CD14-positive monocyte (primary cell): Measurements from ENCODE around the gene AATK. TPM values are rescaled to one million over a fixed set of nuclear protein-coding genes. Genes with fewer than 3 reads are reported as not detected.

Experiments used
- DNase-seq, 3 donors: peaks; one replicate each; pipeline ENCODE4 v3.0.0-alpha.2; 2011 to 2022
- H2AFZ ChIP-seq: 2 replicates; pipeline ENCODE4 v1.6.0; 2012; ENCODE audit warnings: mild to moderate bottlenecking, low read depth, low read length, inconsistent platforms; ENCODE audit not compliant: insufficient read depth, poor library complexity, severe bottlenecking
- H3K27ac ChIP-seq, 2 donors: 1 replicate in 1 of 2; 2 replicates in 1 of 2; pipeline ENCODE4 v1.5.1; 2012 to 2013; ENCODE audit warnings: low read length in 2 of 2, control low read depth in 1 of 2, inconsistent platforms in 1 of 2, low read depth in 1 of 2, mild to moderate bottlenecking in 1 of 2
- H3K27me3 ChIP-seq, 2 donors: one replicate each; pipeline versions ENCODE4 v1.6.0 to v1.6.1; 2011 to 2013; ENCODE audit warnings: low read length in 2 of 2; ENCODE audit not compliant: control insufficient read depth in 2 of 2, insufficient read depth in 2 of 2
- H3K36me3 ChIP-seq, 2 donors: replicated peaks in 1 of 2; 1 replicate in 1 of 2; 2 replicates in 1 of 2; pipeline versions ENCODE4 v1.5.1 to v1.6.1; 2012 to 2013; ENCODE audit warnings: low read length in 2 of 2, control low read depth in 1 of 2, inconsistent platforms in 1 of 2, mild to moderate bottlenecking in 1 of 2; ENCODE audit not compliant: insufficient read depth in 2 of 2, control insufficient read depth in 1 of 2
- H3K4me1 ChIP-seq, 2 donors: 1 replicate in 1 of 2; 2 replicates in 1 of 2; pipeline versions ENCODE4 v1.5.1 to v1.6.1; 2012 to 2013; ENCODE audit warnings: low read length in 2 of 2, control low read depth in 1 of 2, inconsistent platforms in 1 of 2, mild to moderate bottlenecking in 1 of 2, moderate library complexity in 1 of 2; ENCODE audit not compliant: insufficient read depth in 2 of 2, control insufficient read depth in 1 of 2
- H3K4me2 ChIP-seq: replicated peaks from 2 replicates; pipeline ENCODE3; 2012; ENCODE audit warnings: low read length, moderate library complexity, mild to moderate bottlenecking; ENCODE audit not compliant: poor library complexity, severe bottlenecking; ENCODE audit errors: extremely low read depth
- H3K4me3 ChIP-seq, 3 experiments: fragments of 200-600 bp in 1 of 3; sonication (generic) in 1 of 3; replicated peaks in 1 of 3; 1 replicate in 2 of 3; 2 replicates in 1 of 3; pipeline ENCODE4 v1.5.1; 2011 to 2013; ENCODE audit warnings: low read length in 3 of 3, mild to moderate bottlenecking in 3 of 3, control low read depth in 2 of 3, low read depth in 2 of 3, inconsistent platforms in 1 of 3, moderate library complexity in 1 of 3
- H3K79me2 ChIP-seq: 2 replicates; pipeline ENCODE4 v1.6.0; 2012; ENCODE audit warnings: mild to moderate bottlenecking, control low read depth, inconsistent platforms, low read length, moderate library complexity; ENCODE audit not compliant: insufficient read depth
- H3K9ac ChIP-seq: 2 replicates; pipeline ENCODE4 v1.6.0; 2017; ENCODE audit warnings: low read length, mild to moderate bottlenecking; ENCODE audit not compliant: insufficient read depth, poor library complexity, severe bottlenecking
- H3K9me3 ChIP-seq, 2 donors: replicated peaks in 1 of 2; 1 replicate in 1 of 2; 2 replicates in 1 of 2; pipeline versions ENCODE4 v1.5.1 to v1.6.1; 2012 to 2013; ENCODE audit warnings: low read length in 2 of 2, control low read depth in 1 of 2; ENCODE audit not compliant: control insufficient read depth in 1 of 2, insufficient read depth in 1 of 2
- H4K20me1 ChIP-seq: 2 replicates; pipeline ENCODE4 v1.6.0; 2012; ENCODE audit warnings: mild to moderate bottlenecking, low read length, control low read depth, moderate library complexity; ENCODE audit not compliant: insufficient read depth
- H3K27ac Mint-ChIP-seq, 7 donors: one replicate each; pipeline ENCODE4 v1.8.0; 2020; ENCODE audit warnings: mild to moderate bottlenecking in 7 of 7, mixed read lengths in 7 of 7, moderate library complexity in 6 of 7, inconsistent platforms in 2 of 7
- H3K27me3 Mint-ChIP-seq, 3 donors: one replicate each; pipeline ENCODE4 v1.8.0; 2021 to 2022; ENCODE audit warnings: low read depth in 3 of 3, mild to moderate bottlenecking in 3 of 3, mixed read lengths in 3 of 3, moderate library complexity in 3 of 3, inconsistent platforms in 1 of 3
- H3K36me3 Mint-ChIP-seq, 2 donors: one replicate each; pipeline ENCODE4 v1.8.0; 2020; ENCODE audit warnings: mixed read lengths in 2 of 2, inconsistent platforms in 1 of 2, mild to moderate bottlenecking in 1 of 2
- H3K4me1 Mint-ChIP-seq: one replicate; pipeline ENCODE4 v1.8.0; 2020; ENCODE audit warnings: mild to moderate bottlenecking, mixed read lengths
- H3K4me3 Mint-ChIP-seq, 2 donors: one replicate each; pipeline ENCODE4 v1.8.0; 2020; ENCODE audit warnings: mild to moderate bottlenecking in 2 of 2, mixed read lengths in 2 of 2, moderate library complexity in 1 of 2
- H3K9me3 Mint-ChIP-seq, 7 donors: one replicate each; pipeline ENCODE4 v1.8.0; 2020 to 2022; ENCODE audit warnings: mixed read lengths in 7 of 7, mild to moderate bottlenecking in 6 of 7, moderate library complexity in 6 of 7, inconsistent platforms in 2 of 7
- WGBS: methylation state at CpG from one replicate; pipeline ENCODE4 v1.1.5; 2013; ENCODE audit warnings: missing lambda C conversion rate; ENCODE audit not compliant: insufficient coverage; 5-methylcytosine and 5-hydroxymethylcytosine counted together
- intact Hi-C, 2 donors: fragments of 100-400 bp; cut with micrococcal nuclease; formaldehyde crosslinking; loops; one replicate each; pipeline versions ENCODE4 v1.15.0 to v1.15.1; 2023
- polyA plus RNA-seq, 3 donors: library from polyadenylated mRNA; depleted of rRNA in 1 of 3; unstranded in 2 of 3; stranded (reverse) in 1 of 3; fragments of 300-500 nt in 2 of 3; fragments of >200 nt in 1 of 3; fragmentation: Illumina TruSeq in 2 of 3; gene quantifications; 1 replicate in 2 of 3; 2 replicates in 1 of 3; pipeline ENCODE4 v1.2.3, GENCODE V29; 2012 to 2021
- small RNA-seq: library from RNA; depleted of rRNA; stranded (forward); fragments of <200 nt; gene quantifications from one replicate; pipeline ENCODE3, GENCODE V24; 2012; ENCODE audit warnings: low read depth; ENCODE audit not compliant: insufficient read length
- TF ChIP-seq, protein P1 (sequence below): fragments of 200-600 bp; IDR thresholded peaks from one replicate; pipeline ENCODE4 v1.8.0; 2022; ENCODE audit warnings: antibody characterized with exemption, mild to moderate bottlenecking

Gene AATK
- polyA plus RNA-seq, 3 donors = 0.93 to 15.3 (median 2.0) TPM

DNA sequence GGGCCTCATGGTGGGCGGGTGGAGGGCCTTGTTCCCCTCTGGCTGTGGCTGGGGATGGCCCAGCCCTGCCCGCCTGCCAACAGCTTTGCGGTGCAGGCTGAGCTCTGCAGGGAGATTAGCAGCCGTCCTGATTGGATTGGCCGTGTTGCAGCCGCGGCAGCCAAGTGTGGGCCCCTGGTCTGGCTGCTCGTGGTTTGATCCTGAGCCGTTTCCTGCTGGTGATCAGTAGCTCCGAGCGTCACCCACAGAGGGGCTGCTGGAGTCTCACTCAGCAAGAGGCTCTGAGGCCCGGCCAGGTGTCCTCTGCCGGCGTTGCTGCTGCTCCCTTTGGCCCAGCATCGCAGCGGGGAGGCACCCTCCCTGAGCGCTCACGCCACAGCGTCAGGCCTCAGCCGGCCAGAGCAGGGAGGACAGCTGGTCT lies 98.6 kb downstream of the AATK start:
- no peaks in the 10 kb centered on the region for H3K4me1 ChIP-seq
- no peak overlapping the region for H2AFZ ChIP-seq
- Mint-ChIP-seq H3K27me3 (peaks cover 0 to 4% (median 2%) of the 10 kb centered on the region in 3 donors), H3K4me1 (peaks cover 5% of the 10 kb centered on the region), H3K27ac (no peak overlapping the region), H3K4me3 (no peak overlapping the region), H3K36me3 (peaks cover 5 to 8% of the 10 kb centered on the region in 2 donors), H3K9me3 (peaks cover 0 to 2% (median 0%) of the 10 kb centered on the region in 7 donors)
- no peak overlapping the region for H3K4me2 ChIP-seq
- H3K9ac ChIP-seq = no peak overlapping the region
- H3K36me3 ChIP-seq = no peaks in the 10 kb centered on the region
- DNase-seq = no peak
- WGBS = 83% methylated on average over 20 of the region's 20 CpGs
- H4K20me1 ChIP-seq = no peaks in the 10 kb centered on the region
- H3K79me2 ChIP-seq = no peaks in the 10 kb centered on the region
- no peak overlapping the region for H3K4me3 ChIP-seq
- TF ChIP-seq, protein P1, sequence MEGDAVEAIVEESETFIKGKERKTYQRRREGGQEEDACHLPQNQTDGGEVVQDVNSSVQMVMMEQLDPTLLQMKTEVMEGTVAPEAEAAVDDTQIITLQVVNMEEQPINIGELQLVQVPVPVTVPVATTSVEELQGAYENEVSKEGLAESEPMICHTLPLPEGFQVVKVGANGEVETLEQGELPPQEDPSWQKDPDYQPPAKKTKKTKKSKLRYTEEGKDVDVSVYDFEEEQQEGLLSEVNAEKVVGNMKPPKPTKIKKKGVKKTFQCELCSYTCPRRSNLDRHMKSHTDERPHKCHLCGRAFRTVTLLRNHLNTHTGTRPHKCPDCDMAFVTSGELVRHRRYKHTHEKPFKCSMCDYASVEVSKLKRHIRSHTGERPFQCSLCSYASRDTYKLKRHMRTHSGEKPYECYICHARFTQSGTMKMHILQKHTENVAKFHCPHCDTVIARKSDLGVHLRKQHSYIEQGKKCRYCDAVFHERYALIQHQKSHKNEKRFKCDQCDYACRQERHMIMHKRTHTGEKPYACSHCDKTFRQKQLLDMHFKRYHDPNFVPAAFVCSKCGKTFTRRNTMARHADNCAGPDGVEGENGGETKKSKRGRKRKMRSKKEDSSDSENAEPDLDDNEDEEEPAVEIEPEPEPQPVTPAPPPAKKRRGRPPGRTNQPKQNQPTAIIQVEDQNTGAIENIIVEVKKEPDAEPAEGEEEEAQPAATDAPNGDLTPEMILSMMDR = no peak
- H3K27me3 ChIP-seq = no peaks in the 10 kb centered on the region
- no peaks in the 10 kb centered on the region for H3K9me3 ChIP-seq
- intact Hi-C loops = no loop called here
- H3K27ac ChIP-seq = no peak overlapping the region

Small RNA genes within 50 kb of the gene (small RNA-seq; reads per million reads assigned to genes)
- 1.2 reads per million for gene MIR1250
- gene MIR3065 = 240 reads per million, percentile 98 among the genes with 10 or more reads in this experiment
- not detected for gene MIR657

Other genes with a start within 250 kb of the AATK start
- 10 to 100 TPM; 20.3 to 44.8 (median 44.1) TPM for gene CHMP6, start 174.4 kb downstream of the AATK start, polyA plus RNA-seq
- gene BAIAP2, start 131.1 kb downstream of the AATK start, polyA plus RNA-seq = 10 to 100 TPM in 2 of 3 donors, 1 to 10 TPM in 1; 8.6 to 17.0 (median 11.2) TPM
- not detected for gene PVALEF, start 714 bp downstream of the AATK start, polyA plus RNA-seq
- 1 to 10 TPM in 2 of 3 donors, under 1 TPM in 1; 0.69 to 9.7 (median 1.0) TPM for gene CEP131, start 56.7 kb upstream of the AATK start, polyA plus RNA-seq
- gene TEPSIN, start 72.8 kb upstream of the AATK start, polyA plus RNA-seq = 100 to 1,000 TPM in 1 of 3 donors, 1 to 10 TPM in 2; 3.4 to 136 (median 4.5) TPM
- 10 to 100 TPM; 27.0 to 61.3 (median 41.0) TPM for gene NDUFAF8, start 73.1 kb upstream of the AATK start, polyA plus RNA-seq
- gene SLC38A10, start 129.1 kb upstream of the AATK start, polyA plus RNA-seq = 10 to 100 TPM; 50.8 to 76.1 (median 68.4) TPM
- gene BAHCC1, start 229.2 kb upstream of the AATK start, polyA plus RNA-seq = 1 to 10 TPM in 1 of 3 donors, under 1 TPM in 2; 0.11 to 8.8 (median 0.27) TPM